Parathyroid adenoma (tissue), 2 donors: ENCODE results near the gene MGRN1.

Experiments
- H2AFZ ChIP-seq: fragments of 300-600 bp; sonication (generic); one replicate; pipeline ENCODE4 v1.7.0; 2017; ENCODE audit warnings: antibody characterized with exemption, mild to moderate bottlenecking
- H3K27ac ChIP-seq: fragments of 300-600 bp; sonication (generic); one replicate; pipeline ENCODE4 v1.7.0; 2017
- H3K27me3 ChIP-seq: fragments of 300-600 bp; sonication (generic); one replicate; pipeline ENCODE4 v1.7.0; 2017; ENCODE audit warnings: low read length; ENCODE audit not compliant: control insufficient read depth, insufficient read depth
- H3K36me3 ChIP-seq: fragments of 300-600 bp; sonication (generic); one replicate; pipeline ENCODE4 v1.7.0; 2017; ENCODE audit warnings: low read length; ENCODE audit not compliant: control insufficient read depth, insufficient read depth
- H3K4me1 ChIP-seq: fragments of 300-600 bp; sonication (generic); one replicate; pipeline ENCODE4 v1.7.0; 2017; ENCODE audit warnings: control low read depth
- H3K4me2 ChIP-seq: fragments of 300-600 bp; sonication (generic); one replicate; pipeline ENCODE4 v1.7.0; 2017; ENCODE audit warnings: low read length
- H3K4me3 ChIP-seq: fragments of 300-600 bp; sonication (generic); one replicate; pipeline ENCODE4 v1.7.0; 2017; ENCODE audit warnings: low read depth, low read length
- H3K79me2 ChIP-seq: fragments of 300-600 bp; sonication (generic); one replicate; pipeline ENCODE4 v1.7.0; 2017; ENCODE audit warnings: control low read depth
- H3K9ac ChIP-seq: fragments of 300-600 bp; sonication (generic); one replicate; pipeline ENCODE4 v1.7.0; 2017; ENCODE audit warnings: mild to moderate bottlenecking
- H3K9me3 ChIP-seq: fragments of 300-600 bp; sonication (generic); one replicate; pipeline ENCODE4 v1.7.0; 2017; ENCODE audit warnings: low read length; ENCODE audit not compliant: control insufficient read depth
- CTCF ChIP-seq: fragments of 300-600 bp; sonication (generic); IDR thresholded peaks from one replicate; pipeline ENCODE4 v1.7.0; 2017; ENCODE audit warnings: antibody characterized with exemption, mild to moderate bottlenecking
- donor health status: primary hyperparathyroidism.

The MGRN1 gene

GRCh38 chr16:4580250-4580649 is 44.4 kb upstream of the MGRN1 start:
- no peak overlapping the region for H2AFZ ChIP-seq
- no peak overlapping the region for H3K27ac ChIP-seq
- H3K9me3 ChIP-seq: no peaks in the 10 kb centered on the region
- no peak for TF ChIP-seq CTCF
- H3K79me2 ChIP-seq: no peaks in the 10 kb centered on the region
- no peak overlapping the region for H3K9ac ChIP-seq
- no peaks in the 10 kb centered on the region for H3K4me1 ChIP-seq
- H3K4me2 ChIP-seq: no peak overlapping the region
- no peaks in the 10 kb centered on the region for H3K36me3 ChIP-seq
- no peak overlapping the region for H3K4me3 ChIP-seq
- H3K27me3 ChIP-seq: no peaks in the 10 kb centered on the region

GRCh38 chr16:4583906-4584305 is 40.7 kb upstream of the MGRN1 start:
- TF ChIP-seq CTCF: no peak
- no peak overlapping the region for H3K4me3 ChIP-seq
- H3K9me3 ChIP-seq: peaks cover 3% of the 10 kb centered on the region
- no peak overlapping the region for H3K9ac ChIP-seq
- no peak overlapping the region for H3K27ac ChIP-seq
- H3K27me3 ChIP-seq: no peaks in the 10 kb centered on the region
- H3K36me3 ChIP-seq: no peaks in the 10 kb centered on the region
- no peak overlapping the region for H3K4me2 ChIP-seq
- no peaks in the 10 kb centered on the region for H3K79me2 ChIP-seq
- no peaks in the 10 kb centered on the region for H3K4me1 ChIP-seq
- no peak overlapping the region for H2AFZ ChIP-seq

- Histone ChIP-seq H3K4me3 (no peak overlapping the region), H3K27me3 (no peaks in the 10 kb centered on the region), H3K9me3 (peaks cover 3% of the 10 kb centered on the region), H3K79me2 (no peaks in the 10 kb centered on the region), H3K4me1 (no peaks in the 10 kb centered on the region), H3K9ac (no peak overlapping the region), H3K36me3 (no peaks in the 10 kb centered on the region), H3K27ac (no peak overlapping the region), H2AFZ (no peak overlapping the region), H3K4me2 (no peak overlapping the region)
- no peak for TF ChIP-seq CTCF
Measured at GRCh38 chr16:4586291-4586690, 38.3 kb upstream of the MGRN1 start.

- TF ChIP-seq CTCF: no peak
- Histone ChIP-seq H3K27ac (no peak overlapping the region), H3K9me3 (peaks cover 3% of the 10 kb centered on the region), H2AFZ (no peak overlapping the region), H3K9ac (no peak overlapping the region), H3K4me2 (no peak overlapping the region), H3K79me2 (no peaks in the 10 kb centered on the region), H3K4me3 (no peak overlapping the region), H3K27me3 (no peaks in the 10 kb centered on the region), H3K4me1 (no peaks in the 10 kb centered on the region), H3K36me3 (no peaks in the 10 kb centered on the region)
Measured at GRCh38 chr16:4588386-4588785, 36.2 kb upstream of the MGRN1 start.

GRCh38 chr16:4588961-4589360 is 35.7 kb upstream of the MGRN1 start:
- Histone ChIP-seq H3K9me3 (peaks cover 3% of the 10 kb centered on the region), H3K27me3 (no peaks in the 10 kb centered on the region), H3K27ac (no peak overlapping the region), H3K4me1 (no peaks in the 10 kb centered on the region), H3K4me2 (no peak overlapping the region), H3K79me2 (no peaks in the 10 kb centered on the region), H3K4me3 (no peak overlapping the region), H2AFZ (no peak overlapping the region), H3K36me3 (no peaks in the 10 kb centered on the region), H3K9ac (no peak overlapping the region)
- TF ChIP-seq CTCF: no peak
